ENCODE data around the gene TNS1. TPM values are rescaled to one million over a fixed set of nuclear protein-coding genes. Genes with fewer than 3 reads are reported as not detected.

Gene TNS1
- total and polyA plus RNA-seq, 4 donors = 67.0 to 377 (median 208) TPM

GRCh38 chr2:217972037-217972436 is 30.8 kb downstream of the TNS1 start:
- Histone ChIP-seq H3K4me1 (ENCODE audit: control insufficient read depth in 5 of 5, insufficient read depth in 5 of 5, low read length in 5 of 5) (peaks cover 3 to 9% (median 6%) of the 10 kb centered on the region in 5 donors), H3K9ac (ENCODE audit: insufficient read depth in 1 of 2, low read length in 2 of 2) (no peak overlapping the region), H3K36me3 (ENCODE audit: control insufficient read depth in 4 of 4, insufficient read depth in 4 of 4, low read length in 4 of 4) (peaks cover 0 to 15% (median 4%) of the 10 kb centered on the region in 4 donors), H3K4me3 (no peak overlapping the region), H3K9me3 (ENCODE audit: control insufficient read depth in 4 of 4, insufficient read depth in 3 of 4, low read length in 3 of 4) (no peaks in the 10 kb centered on the region), H3K27ac (ENCODE audit: low read depth in 1 of 2, low read length in 1 of 2) (no peak overlapping the region), H3K27me3 (ENCODE audit: control insufficient read depth in 3 of 3, insufficient read depth in 3 of 3, low read length in 2 of 3) (no peaks in the 10 kb centered on the region)
- no peak for DNase-seq
- WGBS, 2 donors = 66 to 85% methylated on average over 1 of the region's 1 CpG
- no peak for ATAC-seq (ENCODE audit: insufficient read depth, low FRiP score)
- no peak for TF ChIP-seq CTCF (IDR thresholded peaks at IDR 0.05; ENCODE audit: control extremely low read depth, extremely low read depth)

GRCh38 chr2:217971166-217971565 is 31.6 kb downstream of the TNS1 start:
- DNase-seq (no peak), ATAC-seq (ENCODE audit: insufficient read depth, low FRiP score) (no peak)
- no peak overlapping the region for H3K4me3 ChIP-seq
- H3K9me3 ChIP-seq (ENCODE audit: control insufficient read depth in 4 of 4, insufficient read depth in 3 of 4, low read length in 3 of 4) = no peaks in the 10 kb centered on the region
- TF ChIP-seq CTCF (IDR thresholded peaks at IDR 0.05; ENCODE audit: control extremely low read depth, extremely low read depth) = no peak
- peaks cover 0 to 6% (median 1%) of the 10 kb centered on the region in 4 donors for H3K36me3 ChIP-seq (ENCODE audit: control insufficient read depth in 4 of 4, insufficient read depth in 4 of 4, low read length in 4 of 4)
- WGBS, 2 donors = 82 to 91% methylated on average over 5 of the region's 5 CpGs
- H3K9ac ChIP-seq (ENCODE audit: insufficient read depth in 1 of 2, low read length in 2 of 2) = no peak overlapping the region
- H3K27ac ChIP-seq (ENCODE audit: low read depth in 1 of 2, low read length in 1 of 2) = no peak overlapping the region
- H3K27me3 ChIP-seq (ENCODE audit: control insufficient read depth in 3 of 3, insufficient read depth in 3 of 3, low read length in 2 of 3) = no peaks in the 10 kb centered on the region
- H3K4me1 ChIP-seq (ENCODE audit: control insufficient read depth in 5 of 5, insufficient read depth in 5 of 5, low read length in 5 of 5) = peaks cover 0 to 15% (median 11%) of the 10 kb centered on the region in 5 donors

GRCh38 chr2:217970206-217970605 is 32.6 kb downstream of the TNS1 start:
- Histone ChIP-seq H3K27ac (ENCODE audit: low read depth in 1 of 2, low read length in 1 of 2) (no peak overlapping the region), H3K4me1 (ENCODE audit: control insufficient read depth in 5 of 5, insufficient read depth in 5 of 5, low read length in 5 of 5) (peaks cover 7 to 21% (median 17%) of the 10 kb centered on the region in 5 donors), H3K9ac (ENCODE audit: insufficient read depth in 1 of 2, low read length in 2 of 2) (no peak overlapping the region), H3K36me3 (ENCODE audit: control insufficient read depth in 4 of 4, insufficient read depth in 4 of 4, low read length in 4 of 4) (peaks cover 0 to 2% (median 0%) of the 10 kb centered on the region in 4 donors), H3K9me3 (ENCODE audit: control insufficient read depth in 4 of 4, insufficient read depth in 3 of 4, low read length in 3 of 4) (no peaks in the 10 kb centered on the region), H3K27me3 (ENCODE audit: control insufficient read depth in 3 of 3, insufficient read depth in 3 of 3, low read length in 2 of 3) (no peaks in the 10 kb centered on the region), H3K4me3 (no peak overlapping the region)
- no peak for ATAC-seq (ENCODE audit: insufficient read depth, low FRiP score)
- no peak for DNase-seq
- TF ChIP-seq CTCF (IDR thresholded peaks at IDR 0.05; ENCODE audit: control extremely low read depth, extremely low read depth) = no peak

GRCh38 chr2:217969588-217969987 is 33.2 kb downstream of the TNS1 start:
- Histone ChIP-seq H3K9ac (ENCODE audit: insufficient read depth in 1 of 2, low read length in 2 of 2) (no peak overlapping the region), H3K9me3 (ENCODE audit: control insufficient read depth in 4 of 4, insufficient read depth in 3 of 4, low read length in 3 of 4) (no peaks in the 10 kb centered on the region), H3K4me1 (ENCODE audit: control insufficient read depth in 5 of 5, insufficient read depth in 5 of 5, low read length in 5 of 5) (peaks cover 11 to 27% (median 18%) of the 10 kb centered on the region in 5 donors), H3K27me3 (ENCODE audit: control insufficient read depth in 3 of 3, insufficient read depth in 3 of 3, low read length in 2 of 3) (no peaks in the 10 kb centered on the region), H3K4me3 (no peak overlapping the region), H3K27ac (ENCODE audit: low read depth in 1 of 2, low read length in 1 of 2) (no peak overlapping the region), H3K36me3 (ENCODE audit: control insufficient read depth in 4 of 4, insufficient read depth in 4 of 4, low read length in 4 of 4) (no peaks in the 10 kb centered on the region)
- no peak for ATAC-seq (ENCODE audit: insufficient read depth, low FRiP score)
- no peak for TF ChIP-seq CTCF (IDR thresholded peaks at IDR 0.05; ENCODE audit: control extremely low read depth, extremely low read depth)
- DNase-seq = no peak
- 94 to 97% methylated on average over 1 of the region's 1 CpG for WGBS, 2 donors
